ENCODE measurements around the gene XYLT1.

The XYLT1 gene

DNA sequence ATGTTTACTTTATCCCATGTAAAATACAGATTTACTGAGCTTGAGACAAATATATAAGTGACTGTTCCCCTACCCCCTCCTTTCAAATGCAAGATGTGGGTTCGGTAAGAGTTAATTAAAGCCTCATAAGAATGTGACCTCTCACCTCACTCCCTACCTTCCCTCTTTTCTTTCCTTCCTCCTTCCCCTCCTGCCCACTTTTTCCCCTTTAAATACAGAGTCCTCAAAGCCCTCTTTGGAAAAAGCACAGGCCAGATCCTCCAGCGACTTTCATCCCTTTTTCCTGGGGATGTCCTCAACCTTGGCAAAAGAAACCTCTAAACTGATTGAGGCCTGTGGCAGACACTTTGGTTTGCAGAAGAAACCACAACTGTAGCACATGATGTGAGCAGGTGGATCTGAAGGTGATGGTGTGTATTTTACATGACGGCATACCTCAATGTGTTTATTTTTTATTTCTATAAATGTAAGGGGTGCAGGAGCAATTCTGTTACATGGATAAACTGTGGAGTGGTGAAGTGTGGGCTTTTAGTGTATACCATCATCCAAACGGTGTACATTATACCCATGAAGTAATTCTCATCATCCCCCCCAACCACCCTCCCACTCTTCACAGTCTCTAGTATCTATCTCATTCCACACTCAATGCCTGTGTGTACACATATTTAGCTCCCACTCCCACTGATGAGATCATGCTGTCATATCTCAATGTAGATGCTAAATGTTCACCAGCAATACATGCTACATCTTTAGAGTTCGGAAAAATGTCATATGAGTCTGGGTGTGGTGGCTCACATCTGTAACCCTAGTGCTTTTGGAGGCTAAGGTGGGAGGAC lies 77.7 kb downstream of the XYLT1 start:
- DNase-seq = no peak

DNA sequence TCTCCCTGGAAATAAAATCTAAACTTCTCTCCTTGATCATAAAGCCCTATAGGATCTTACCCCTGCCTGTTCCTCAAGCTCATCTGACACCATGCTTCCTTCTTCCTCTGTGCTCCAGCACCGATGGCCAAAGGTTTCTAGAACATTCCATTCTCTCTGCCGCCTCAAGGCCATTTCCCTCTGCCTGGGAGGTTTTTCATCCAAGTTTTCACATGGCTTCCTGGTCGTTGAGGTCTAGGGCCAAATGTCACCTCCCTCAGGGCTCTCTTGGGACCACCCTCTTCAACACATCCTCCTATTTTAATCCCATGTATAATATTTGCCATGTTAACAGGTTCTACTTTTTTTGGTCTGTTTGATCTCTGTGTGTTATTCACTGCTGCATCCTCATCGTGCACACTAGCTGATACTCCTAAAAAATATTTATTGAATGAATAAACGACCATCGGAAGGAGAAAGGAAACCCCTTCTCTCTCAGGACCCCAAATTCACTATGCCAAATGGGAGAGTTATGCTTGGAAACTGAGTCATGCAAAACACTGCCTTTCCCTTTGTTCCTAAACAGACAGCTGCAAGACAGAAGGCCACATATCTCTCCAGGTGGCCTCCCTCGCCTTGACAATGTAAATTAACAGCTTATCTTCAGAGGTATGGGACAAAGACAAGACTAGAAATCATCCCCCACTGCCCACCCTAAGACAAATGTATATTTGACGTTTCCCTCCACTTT lies 78.5 kb downstream of the XYLT1 start:
- DNase-seq = no peak

DNA sequence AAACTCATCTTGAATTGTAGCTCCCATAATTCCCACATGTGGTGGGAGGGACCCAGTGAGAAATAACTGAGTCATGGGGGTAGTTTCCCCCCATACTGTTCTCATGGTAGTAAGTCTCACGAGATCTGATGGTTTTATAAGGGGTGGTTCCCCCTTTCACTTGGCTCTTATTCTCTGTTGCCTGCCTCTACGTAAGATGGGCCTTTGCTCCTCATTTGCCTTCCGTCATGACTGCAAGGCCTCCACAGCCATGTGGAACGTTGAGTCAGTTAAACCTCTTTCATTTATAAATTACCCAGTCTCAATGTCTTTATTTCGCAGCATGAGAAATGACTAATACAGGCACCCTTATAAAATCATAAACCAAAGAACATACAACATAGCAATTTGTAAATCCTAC lies 79.0 kb downstream of the XYLT1 start:
- DNase-seq = no peak

DNA sequence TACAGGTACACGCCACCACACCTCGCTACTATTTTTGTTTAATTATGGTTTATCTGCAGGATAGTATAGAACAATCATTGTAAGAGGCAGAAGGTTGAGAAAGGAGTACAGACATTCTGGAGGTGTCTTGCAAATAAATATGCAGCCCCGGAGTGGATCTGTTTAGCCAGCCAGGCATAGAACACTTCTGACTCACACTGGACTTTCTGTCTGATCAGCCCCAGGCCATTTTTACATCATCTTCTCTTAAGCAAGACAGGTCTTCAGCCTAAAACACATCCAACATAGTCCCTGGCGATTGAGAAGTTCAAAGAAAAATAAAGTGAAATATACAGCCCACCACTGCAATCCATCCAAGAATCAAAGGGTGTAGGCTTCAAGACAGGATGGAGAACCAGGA lies 81.4 kb downstream of the XYLT1 start:
- no peak for DNase-seq

DNA sequence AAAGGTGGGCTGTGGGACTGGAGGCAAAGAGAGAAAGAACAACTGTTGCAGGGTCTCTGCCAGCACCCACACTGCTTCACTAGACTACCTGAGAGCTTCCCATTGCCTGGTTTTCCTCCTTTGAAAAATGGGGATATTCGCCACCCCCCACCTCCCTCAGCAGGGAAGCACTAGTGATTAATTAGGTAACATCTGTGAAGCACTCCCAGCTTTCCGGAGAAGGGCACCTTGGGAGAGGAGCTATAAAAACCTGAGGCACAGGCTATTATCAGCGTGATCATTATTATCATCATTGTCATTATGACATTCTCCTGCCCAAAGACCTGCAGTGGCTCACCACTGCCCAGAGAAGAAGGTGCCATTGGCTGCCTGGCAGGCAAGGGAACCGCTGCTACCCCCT lies 83.5 kb downstream of the XYLT1 start:
- no peak for DNase-seq

DNA sequence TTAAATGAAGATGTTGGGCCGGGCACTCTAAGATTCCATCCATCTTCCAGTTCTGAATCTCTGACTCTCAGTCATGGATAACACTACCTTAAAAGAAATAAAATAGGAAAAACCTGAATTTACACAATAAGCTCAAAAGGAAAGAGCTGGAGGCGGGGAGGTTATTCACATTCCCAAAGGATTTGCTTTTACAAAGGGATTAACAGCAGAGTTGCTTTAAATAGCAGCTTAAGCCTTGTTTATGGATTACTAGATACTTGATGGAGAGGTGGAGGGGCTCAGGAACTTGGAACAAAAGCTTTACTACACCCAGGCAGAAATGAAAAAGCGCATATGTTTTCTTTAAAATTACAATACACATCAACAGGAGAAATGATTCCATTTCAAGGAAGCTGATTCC lies 84.5 kb downstream of the XYLT1 start:
- no peak for DNase-seq

DNA sequence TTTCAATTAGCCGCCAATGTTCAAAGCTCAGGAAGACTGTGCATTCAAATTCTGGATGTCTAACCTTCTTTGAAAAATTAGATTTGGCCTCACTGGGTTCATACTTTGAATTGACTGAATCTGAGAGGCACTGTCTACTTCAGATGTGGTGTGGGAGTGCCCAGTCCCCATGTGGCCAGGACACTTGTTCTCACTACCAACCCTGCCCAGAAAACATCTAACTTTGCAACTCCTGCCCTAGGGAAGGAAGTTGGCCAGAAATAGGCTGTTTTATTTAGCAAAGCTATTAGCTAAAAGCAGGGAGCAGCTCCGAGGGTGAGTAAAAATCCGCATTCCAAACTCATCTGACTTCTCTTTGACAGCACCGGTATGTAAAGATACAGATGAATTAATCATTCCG lies 86.3 kb downstream of the XYLT1 start:
- no peak for DNase-seq

DNA sequence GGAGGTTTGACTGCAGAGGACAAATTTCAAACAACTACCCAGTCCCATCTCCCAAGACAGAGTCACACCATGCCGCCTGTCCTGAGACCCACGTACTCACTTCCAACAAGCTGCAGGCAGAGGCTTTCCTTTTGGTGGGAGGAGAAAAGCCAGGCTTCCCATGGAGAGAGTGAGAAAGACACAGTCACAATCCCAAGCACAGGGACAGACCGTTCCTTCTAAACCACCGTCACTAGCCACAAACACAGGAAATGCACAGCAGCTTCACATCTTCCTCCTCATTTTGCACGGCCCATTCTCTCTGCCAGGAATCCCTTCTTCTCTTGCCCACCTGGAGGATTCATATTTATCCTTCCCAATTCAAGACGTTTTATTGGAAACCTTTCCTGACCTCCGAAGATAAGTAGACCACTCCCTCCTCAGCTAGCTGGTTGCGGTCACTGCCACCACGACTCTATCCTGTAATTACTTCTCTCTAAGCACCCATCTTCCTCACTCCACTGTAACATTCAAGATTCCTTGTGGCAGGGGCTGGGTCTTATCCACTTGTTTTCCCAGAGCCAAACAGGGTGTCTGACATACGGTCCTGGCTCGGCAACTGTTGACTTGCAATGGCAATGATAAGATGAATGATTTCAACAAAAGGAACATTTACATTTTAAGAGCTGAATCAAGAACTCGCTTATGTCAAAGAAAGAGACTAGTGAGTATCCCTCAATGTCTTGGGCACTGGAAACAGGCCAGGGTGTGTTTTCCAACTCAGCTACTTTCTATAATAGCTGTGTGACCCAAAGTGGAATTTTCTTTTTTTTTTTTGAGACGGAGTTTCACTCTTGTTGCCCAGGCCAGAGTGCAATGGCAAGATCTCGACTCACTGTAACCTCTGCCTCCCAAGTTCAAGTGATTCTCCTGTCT lies 87.6 kb downstream of the XYLT1 start:
- DNase-seq = no peak

DNA sequence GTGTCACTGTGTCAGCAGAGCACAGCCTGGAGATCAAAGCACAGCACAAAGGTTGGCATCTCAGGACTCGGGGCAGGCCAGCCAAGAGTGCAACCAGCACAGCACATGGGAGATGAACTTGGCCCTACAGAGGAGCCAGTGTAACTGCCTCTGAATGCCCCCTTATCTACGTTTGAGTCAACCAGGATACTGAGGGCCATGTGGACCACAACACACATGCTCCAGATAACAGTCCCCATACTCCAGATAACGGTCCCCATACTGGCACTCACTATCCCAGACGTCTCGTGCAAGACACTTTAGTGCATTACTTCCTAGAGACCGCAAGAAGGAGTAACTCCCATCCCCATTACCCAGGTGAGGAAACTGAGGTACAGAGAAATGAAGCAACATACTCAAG lies 88.2 kb downstream of the XYLT1 start:
- DNase-seq = no peak

DNA sequence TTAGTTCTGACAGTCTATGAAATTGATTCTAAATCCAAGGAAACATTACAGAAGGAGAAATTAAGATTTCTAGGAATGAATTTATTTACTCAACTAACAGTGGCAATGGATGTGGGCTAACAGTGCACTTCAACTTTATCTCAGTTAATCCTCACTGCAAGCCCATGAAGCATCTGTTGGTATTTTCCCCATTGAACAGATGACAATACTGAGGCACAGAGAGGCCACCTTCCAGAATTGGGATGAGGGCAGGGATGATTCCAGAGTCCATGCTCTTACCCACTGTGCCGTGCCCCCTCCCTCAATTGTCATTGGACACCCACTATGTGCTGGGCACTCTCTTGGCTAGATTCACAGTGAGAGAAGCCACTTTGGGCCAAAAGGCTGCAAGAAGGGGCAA lies 89.0 kb downstream of the XYLT1 start:
- DNase-seq = no peak

DNA sequence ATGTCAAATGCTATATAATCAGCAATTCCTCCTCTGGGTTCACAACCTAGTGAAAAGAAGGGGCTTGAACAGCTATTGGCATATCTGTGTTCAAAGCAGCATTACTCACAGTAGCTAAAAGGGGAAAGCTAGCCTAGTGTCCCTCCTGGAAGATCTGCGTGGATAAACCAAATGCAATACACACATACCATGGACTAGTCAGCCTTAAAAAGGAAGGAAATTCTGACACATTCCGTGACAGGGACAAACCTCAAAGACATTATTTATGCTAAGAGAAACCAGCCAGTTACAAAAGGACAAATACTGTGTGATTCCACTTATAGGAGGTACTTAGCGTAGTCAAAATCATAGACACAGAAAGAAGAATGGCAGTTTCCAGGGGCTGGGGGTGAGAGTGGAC lies 90.1 kb downstream of the XYLT1 start:
- no peak for DNase-seq

DNA sequence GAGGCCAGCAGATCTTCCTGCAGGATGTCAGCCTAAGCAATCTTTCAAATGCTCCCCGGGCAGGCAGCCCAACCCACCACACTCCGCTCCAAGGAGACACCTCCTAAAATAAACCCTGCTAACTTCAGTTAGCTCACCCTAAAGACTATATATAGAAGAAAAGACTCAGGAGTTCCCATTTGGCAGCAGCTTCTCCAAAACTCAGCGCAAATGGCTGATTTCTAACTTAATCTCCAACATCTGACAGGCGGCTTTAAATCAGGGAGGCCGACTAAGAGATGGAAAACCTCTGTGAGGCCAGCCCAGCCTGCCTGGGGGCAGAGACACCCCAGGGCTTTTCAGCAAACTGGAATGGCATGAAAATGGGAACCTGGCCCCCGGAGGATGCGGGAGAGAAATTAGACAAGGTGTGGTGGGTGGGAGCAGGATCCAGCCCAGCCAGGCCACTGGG lies 91.6 kb downstream of the XYLT1 start:
- DNase-seq = no peak

DNA sequence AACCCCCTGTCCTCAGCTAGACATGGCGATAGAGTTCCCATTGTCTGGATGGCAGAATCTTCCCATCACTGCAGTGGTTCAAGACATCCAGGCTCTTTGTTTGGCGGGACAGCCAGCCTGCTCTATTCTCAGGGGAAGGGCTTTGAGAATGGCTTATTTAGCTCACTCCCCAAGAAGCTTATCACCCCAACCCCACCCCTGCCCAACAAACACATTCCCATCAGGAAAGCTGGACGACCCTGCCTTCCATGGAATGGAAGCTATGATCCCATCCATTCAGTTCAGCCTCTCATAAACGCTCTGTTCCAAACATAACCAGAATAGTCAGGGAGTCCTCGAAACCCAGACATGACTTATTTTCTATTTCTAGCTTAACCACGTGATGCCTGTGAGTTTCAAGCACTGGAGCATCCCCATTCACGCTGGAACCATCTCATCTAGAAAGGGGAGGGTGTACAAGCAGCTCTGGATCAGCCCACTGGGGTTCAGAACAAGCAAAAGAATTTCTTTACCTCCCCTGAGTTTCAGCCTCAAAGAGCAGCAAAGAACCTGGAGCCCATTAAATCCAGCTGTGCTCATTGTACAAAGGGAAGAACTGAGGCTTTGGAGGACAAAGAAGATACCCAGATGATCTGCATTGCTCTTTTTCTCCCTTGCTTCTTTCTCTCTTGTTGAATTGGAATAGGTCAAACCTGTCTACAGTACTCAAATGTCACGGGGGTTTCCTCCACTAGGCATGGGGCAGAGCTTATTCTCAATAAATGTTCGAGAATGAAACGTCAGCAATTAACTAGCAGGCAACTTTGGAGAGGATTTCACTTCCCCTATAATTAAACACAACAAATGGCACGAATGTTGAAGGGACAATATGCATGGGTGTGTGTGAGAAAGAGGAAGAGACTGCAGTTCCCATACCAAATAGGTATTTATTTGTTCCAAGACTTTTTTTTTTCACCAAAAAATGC lies 93.1 kb downstream of the XYLT1 start:
- peak; percentile 24 for DNase-seq

DNA sequence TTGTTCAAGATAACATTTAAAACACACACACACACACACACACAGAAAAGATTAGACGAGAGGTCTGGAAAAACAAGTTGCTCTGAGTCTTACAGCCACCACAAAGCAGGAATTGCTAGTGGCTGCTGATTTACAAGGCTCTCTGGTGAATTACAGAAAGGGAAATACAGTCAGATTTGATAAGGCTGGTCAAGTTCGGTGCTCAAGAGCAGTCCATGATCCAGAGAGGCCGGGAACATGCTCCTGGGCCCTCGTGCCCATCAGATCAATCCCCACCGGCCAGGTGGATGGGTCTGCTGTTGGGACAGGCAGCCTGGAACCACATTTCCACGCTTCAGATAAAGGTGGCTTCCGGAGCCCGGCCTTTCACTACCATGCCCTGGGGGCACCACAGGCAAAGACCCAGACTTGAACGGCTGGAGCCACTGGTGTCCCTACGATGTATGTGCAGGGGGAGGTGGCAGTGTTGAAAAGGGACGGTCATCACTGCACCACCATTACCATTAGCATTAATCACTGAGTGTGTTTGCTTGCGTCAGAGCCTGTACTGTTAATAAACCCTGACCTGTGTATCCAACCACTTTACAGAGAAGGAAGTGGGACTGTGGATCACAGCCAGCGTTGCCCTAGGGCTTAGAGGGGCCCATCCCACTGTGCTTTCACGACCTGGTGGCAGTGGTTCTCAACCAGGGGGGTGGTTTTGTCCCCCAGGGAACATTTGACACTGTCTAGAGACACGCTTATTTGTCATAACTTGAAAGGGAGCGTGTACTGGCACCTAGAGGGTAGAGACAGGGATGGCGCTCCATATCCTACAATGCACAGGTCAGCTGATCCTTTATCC lies 95.1 kb downstream of the XYLT1 start:
- DNase-seq = no peak

DNA sequence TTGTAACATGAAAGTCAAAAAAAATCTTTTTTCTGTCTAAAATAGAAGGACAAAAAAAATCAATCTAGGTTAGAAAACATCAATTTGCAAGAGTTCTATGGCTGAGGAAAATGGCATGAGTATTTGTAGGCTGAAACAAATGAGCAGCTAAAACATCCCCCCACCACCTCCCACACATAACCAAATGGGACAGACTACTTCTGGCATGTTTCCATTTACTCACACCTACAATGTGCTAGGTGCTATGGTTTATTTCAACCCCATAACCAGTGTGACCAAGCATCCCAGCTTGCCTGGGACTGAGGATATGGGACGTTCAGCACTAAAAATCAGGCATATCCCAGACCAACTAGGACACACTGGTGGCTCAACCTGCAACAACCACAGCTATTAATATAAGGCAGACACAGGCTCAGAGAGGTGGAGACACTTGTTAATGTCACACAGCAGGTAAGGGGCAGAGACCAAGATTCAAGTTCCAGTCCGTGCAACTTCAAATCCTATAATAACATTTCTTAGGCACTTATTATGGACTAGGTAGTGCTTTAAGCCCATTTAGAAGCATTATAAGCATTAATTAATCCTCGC lies 96.0 kb downstream of the XYLT1 start:
- no peak for DNase-seq

DNA sequence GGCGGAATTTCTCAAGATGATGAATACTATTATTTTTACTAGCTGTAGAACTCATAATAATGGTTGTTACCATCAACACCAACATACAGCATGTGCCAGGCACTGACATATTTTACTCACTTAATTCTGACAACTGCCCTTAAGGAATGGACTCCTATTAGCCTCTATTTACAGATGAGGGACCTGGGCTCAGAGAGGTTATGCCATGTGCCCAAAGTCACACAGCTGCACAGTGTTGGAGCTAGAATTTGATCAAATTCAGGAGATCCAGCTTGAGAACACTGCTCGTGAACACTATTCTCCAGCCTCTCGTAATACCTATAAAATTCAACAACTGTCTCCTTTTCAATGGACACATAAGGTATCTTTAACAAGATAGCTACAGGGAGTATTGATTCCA lies 97.2 kb downstream of the XYLT1 start:
- no peak for DNase-seq

DNA sequence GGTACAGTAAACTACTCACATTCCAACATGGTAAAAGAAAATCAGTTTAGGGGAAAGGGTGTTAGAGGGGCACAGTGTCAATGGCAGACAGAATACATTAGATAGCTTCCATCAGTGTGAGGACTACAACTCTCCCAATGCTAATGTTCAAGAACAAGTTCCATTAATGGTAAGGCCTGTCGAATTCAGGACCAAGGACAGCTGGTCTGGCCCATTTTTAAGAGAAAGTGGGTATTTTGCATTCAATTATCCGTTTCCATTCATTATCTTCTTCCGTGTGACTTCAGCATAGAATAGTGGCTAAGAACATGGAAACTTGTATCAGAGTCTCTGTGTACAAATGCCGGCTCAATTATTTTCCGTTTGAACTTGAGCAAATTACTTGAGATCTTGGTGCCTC lies 98.4 kb downstream of the XYLT1 start:
- DNase-seq = no peak

DNA sequence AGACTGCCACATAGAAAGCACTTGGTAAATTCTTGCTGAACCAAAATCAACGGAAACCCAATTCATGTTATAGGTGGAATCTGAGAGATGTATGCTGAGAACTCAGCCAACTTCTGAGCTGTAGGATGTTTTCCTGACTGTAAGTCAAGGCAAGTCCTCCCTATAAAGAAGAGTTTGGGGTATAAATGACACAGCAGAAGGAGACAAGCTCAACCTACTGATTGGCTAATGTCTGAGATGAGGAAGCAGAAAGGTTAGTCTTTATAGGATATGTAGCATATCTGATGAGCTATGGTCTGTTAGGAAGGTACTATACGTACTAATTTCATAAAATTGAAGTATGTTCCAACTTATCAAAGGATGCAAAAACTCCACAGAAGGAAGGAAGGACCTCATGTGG lies 99.5 kb downstream of the XYLT1 start:
- DNase-seq = no peak

DNA sequence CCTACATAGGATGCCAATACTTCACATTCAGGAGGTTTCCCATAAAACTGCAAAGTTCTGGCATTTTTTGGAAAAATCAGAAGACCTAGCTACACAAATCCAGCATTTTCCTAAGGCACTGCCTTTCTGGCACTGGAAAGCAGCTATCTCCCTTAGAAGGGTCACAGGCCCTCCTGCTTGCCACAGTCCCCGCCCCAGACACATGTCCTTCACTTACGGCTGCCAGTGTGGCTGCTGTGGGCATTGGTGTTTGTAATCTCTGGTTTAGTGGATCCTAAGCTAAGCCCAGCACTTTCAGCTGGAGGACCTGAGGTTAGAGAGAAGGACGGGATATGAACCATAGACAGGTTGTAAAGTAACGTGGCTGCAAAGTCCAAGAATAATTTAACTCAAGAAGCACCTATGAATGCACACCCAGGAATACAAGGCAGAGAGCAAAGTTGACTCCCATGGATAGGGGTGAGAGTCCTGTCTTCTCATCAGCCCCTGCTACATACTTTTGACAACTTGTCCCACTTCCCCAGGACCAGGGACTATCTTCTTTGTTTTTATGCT lies 100.0 kb downstream of the XYLT1 start:
- DNase-seq = no peak

DNA sequence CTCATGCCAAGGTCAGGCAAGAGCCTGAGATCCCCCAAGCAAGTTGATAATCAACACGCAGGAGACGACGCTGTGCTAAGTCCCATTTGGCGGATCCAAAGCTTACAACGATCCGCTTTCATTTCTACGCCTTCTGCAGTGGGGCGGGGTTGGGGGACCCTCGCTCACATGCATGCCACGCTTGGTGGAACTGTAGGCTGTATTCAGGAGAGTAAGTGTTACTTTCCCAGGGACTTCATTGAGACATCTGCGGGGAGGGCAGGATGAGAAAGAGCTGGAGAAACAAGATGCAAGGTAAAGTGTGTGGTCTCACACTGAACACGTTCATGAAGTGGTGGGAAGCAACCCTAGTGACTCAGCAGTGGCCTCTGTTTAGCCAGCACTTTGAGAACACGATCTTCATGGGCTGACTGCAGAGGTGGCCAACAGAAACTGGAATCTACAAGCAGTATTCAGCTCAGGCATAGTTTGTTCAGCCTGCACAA lies 100.5 kb downstream of the XYLT1 start:
- DNase-seq = no peak

Data from SIG-M5 (cell line).